GM18861 (cell line): Measurements from ENCODE around the gene DDX41.
A peak's percentile ranks its signal among the peaks of the same experiment; 100 is the strongest.
"Not testable (repeated sequence)": the region's sequence is repeated elsewhere in the genome, so short reads cannot be mapped to it uniquely, and the experiment has no call there.

ENCODE experiments used
- ATAC-seq: cut with Tn5 transposase; IDR thresholded peaks from one replicate; pipeline ENCODE4 v1.9.1; 2021; ENCODE audit not compliant: unreplicated experiment

Gene DDX41

DNA sequence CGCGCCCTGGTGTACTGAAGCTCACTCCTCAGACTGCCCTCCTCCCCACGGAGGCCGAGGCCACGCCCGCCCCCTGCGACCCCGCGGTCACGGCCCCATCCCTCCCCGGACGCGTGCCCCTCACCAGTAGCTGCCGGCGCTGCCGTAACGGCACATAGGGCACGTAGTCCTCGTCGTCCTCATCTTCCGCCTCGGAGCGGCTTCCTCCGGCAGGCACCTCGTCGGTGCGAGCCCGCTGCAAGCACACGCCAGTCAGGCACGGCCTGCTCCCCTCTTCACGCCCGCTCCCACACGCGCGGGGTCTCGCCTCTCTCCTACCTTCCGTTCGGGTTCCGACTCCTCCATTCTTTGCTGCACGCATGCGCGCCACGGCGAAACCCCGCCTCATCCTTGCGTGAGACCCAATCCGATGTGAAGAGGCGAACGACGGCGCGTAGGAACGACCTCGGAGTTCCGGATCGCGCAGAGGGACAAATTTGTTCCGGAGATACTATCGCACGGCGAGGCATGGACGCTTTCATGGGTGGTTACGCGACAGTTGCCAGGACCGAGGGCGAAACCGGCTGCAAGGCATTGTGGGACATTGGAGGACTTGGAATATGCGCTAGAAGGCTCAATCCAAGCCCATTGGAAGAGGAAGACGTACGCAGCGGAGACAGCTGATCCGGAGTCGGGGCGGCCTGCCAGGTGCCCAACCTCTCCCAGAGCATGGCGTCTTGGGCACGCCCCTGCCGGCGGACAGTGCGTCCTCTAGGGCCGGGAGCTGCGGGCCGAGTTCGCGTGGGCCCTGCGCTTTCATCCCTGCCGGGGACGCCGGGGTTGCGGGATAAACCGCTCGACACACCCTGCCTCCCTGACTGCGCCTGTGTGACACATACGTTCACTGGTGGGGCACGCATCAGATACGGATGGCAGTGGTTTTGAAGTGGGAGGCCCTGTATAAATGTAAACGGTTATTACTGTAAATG lies at the start of gene DDX41:
Gene DDX41, minus strand, starts transcription at position 361 of the 968 bp plus-strand sequence. Its CDS starts 16 bp downstream, at position 345.
- peak; percentile 66 for ATAC-seq

DNA sequence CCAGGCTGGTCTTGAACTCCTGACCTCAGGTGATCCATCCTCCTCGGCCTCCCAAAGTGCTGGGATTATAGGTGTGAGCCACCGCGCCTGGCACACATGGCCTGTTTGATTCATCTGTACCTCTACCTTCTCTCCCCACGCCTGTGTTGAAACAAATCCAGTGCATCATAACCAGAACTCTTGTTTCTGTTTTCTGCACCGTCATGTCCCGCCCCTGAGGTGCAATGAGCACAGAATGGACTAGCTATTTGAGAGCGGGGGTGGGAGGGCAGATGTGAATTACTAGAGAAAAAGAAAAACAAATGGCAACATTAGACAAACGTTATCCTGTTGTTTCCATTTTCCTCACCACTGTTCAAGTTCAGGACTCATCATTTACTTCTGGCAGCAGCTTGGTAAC lies 48.3 kb upstream of the DDX41 start:
- ATAC-seq, result no peak

DNA sequence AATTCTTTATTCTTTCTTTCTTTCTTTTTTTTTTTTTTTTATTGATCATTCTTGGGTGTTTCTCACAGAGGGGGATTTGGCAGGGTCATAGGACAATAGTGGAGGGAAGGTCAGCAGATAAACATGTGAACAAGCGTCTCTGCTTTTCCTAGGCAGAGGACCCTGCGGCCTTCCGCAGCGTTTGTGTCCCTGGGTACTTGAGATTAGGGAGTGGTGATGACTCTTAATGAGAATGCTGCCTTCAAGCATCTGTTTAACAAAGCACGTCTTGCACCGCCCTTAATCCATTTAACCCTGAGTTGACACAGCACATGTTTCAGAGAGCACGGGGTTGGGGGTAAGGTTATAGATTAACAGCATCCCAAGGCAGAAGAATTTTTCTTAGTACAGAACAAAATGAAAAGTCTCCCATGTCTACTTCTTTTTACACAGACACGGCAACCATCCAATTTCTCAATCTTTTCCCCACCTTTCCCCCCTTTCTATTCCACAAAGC lies 42.7 kb upstream of the DDX41 start:
- not testable (repeated sequence) for ATAC-seq

DNA sequence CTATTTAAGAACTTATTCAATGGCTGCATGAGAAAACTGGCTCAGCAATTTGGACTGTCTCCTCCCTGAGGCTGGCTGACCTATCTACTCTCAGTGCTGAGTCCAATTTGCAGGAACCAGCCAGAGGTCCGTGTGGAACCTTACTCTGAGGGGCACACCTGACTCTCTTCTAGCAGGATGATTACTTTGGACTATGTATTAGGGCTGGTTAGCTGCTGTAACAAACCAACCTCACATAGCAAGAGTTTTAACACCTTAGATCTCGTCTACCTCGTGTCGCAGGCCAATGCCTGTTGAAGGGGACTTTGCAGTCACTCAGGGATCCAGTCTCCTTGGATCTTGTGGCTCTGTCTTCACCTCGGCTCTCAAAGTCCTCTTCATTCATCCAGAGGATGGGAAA lies 41.0 kb upstream of the DDX41 start:
- no peak for ATAC-seq

DNA sequence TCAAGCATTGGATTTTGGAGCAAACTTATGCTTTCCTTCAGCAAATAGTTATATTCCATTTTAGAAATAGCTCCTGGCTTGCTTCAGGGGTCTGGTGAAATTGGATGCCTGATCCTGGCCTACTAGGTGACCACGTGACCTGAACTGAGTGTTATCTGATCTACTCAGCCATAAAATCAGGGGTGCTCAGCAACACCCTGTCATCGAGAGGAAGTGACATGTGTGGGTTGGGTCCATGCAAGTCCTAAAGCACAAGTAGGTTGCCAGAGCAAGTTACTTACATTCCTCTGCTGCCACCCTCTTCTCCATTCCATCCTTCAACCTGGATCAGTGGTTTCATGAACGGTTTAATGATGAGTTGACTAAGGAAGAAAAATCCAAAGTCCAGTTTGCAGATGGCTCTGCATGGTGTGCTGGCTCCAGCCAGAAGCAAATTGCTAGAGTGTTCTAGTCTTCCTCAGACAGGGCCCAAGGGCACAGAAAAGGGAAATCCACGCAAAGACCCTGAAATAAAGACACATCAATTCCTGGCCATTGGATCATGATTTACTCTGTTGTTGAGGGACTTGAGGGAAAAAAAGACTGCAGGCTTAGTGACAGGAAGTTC lies 40.4 kb upstream of the DDX41 start:
- ATAC-seq, result no peak

DNA sequence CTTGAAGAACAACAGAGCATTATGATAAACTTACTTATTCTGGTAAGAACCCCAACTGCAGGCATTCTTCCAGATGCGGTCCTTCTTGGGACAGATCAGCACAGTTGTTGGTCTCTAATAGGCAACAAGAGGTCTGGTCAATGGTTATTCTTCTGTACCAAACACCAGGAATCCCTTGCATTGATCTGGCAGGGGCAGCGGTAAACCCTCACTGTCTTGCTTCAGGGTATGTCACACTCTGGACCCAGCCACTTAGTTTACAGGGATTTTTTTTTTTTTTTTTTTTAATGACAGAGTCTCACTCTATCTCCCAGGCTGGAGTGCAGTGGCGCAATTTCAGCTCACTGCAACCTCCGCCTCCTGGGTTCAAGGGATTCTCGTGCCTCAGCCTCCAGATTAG lies 38.9 kb upstream of the DDX41 start:
- ATAC-seq, result no peak

DNA sequence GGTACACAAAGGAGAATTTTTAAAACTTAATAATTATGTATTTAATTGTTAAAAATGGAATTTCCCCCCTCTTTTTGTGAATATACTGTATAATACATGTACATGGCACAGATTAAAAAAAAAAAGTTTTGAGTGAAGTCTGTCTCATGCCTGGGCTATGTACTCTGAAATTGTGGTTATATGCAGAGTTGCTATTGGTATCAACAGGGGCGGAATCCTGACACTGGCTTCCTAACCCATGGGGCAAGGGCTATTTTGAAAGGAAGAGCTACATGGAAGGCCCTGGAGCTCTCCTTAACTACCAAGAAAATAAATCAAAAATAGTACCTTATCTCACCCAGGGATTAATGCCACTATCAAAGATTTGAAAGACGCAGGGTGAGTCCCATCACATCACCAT lies 38.5 kb upstream of the DDX41 start:
- ATAC-seq, result no peak

DNA sequence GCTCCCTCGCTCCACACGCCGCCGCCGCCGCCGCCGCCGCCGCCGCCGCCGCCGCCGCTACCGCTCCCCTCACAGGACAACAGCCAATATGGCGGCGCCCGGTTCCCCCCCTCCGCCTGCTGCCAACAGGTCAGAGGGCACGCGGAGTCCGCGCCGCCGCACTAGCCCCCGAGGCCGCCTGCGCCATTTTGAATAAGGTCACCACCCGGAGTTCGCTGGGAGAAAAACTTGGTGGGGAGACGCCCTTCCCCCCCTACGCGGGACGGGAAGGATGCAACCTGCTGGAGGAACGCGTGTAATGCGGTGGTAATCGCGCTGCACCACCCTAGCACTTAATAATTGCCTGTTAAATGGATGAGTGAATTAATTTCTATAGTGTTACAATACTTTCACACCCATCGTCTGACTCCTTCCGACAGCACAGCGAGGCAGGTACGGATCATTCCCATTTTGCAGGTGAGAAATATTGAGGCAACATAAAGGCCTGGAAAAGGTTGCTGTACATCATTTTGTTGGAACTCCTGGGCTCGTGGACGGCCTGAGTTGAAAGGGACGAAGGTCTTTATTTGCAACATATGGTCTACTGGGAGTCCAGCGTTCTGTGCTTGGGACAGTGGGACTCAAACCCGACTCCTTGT lies 37.8 kb upstream of the DDX41 start, which contains the start of gene FAM193B:
Gene FAM193B, minus strand, starts transcription at position 90 of the 638 bp plus-strand sequence. CDS start 105 bp downstream, outside the sequence.
- peak; percentile 77 for ATAC-seq

DNA sequence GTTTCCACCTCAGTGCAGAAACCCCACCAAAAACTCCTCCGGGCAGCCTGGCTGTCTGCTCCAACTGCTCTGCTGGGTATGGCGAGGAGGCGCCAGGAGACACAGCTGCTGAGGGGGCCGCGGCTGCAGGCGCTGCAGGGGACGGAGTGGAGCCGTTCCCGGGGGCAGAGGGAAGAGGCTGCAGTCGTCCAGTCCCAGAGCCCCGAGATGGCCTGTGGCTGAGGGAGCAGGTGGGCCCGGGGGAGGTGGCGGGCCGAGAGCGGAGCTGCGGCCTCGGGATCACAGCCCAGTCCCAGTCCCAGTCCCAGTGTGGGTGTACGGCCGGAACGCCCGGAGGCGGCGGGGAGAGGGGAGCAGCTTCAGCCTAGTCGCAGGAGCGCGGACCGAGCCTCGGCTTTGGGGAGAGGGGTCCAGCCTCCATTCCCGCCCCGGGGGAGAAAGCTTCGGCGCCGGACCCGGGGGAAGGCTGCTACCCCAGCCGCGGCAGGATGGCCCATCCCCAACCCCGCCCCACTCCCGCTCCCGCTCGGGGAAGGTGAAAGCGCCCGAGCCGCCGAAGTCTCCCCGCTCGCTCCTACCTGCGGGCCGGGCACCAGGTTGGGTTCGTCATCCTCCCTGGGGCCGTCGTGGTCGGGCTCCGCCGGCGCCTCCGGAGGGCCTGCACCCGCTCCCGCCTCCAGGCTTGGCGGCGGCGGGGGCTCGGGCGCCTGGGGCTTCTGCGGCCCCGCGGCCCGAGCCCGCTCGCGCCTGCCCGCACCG lies 37.1 kb upstream of the DDX41 start:
- ATAC-seq, result peak; percentile 19

DNA sequence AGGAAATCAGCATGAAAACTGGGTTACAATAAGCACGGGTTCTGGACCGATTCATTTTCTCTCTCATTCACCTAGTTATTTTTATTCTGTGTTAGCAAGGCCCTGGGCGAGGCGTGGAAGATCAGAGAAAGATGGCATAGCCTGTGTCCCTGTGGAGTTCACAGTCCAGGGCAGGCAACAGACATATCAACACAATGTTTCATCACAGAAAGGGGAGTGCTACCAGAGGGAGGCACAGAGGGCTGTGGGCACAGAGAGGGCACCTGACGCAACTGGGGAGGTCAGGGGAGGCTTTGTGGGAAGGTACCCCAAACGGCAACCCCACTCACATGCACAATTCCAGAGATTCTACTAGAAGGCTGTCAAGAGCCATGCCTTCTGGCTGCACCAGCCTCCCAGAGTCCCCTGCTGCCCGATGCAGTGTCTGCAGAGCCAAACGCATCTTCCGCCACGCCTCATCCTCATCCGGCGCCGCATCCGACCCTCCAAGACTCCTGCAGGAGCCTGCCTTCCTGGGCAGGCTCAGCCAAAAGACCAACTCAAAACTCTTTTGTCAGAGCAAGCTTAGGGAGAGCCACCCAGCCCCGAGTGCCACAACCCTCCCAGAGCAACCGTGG lies 36.2 kb upstream of the DDX41 start:
- no peak for ATAC-seq

DNA sequence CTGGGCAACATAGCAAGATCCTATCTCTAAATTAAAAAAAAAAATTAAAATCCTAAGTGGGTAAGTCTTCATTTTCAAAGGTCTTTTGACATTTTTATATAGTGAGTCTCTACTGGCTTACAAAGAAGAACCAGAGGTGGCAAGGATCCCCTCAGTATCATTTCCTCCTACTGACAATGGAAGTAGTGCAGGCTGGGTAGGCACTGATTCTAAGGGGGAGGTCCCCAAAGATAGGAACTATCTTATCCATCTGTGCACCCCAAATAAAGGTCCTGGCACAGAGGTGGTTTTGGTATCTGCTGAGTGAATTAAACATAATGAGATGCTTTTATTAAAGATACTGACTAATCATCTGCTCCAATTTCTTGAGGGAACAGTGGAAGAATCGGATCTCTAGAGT lies 33.4 kb upstream of the DDX41 start:
- ATAC-seq, result no peak

DNA sequence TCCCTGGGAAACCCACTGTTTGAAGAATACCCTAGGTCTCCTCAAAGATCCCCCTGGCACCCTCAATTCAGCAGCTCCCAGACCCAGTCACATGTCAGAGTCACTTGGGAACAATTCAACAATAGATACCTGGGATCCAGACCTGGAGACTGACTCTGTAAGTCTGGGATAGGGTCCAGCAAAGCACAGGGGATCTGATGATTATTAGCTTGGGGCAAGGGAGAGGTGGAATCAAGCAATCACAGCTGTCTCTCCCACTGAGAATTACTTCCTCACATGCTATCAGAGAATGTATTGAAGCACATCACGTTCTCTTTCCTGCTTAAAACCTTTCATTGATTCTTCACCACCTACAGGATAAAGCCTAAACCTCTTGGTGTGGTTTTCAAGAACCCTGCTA lies 31.7 kb upstream of the DDX41 start:
- ATAC-seq, result no peak

DNA sequence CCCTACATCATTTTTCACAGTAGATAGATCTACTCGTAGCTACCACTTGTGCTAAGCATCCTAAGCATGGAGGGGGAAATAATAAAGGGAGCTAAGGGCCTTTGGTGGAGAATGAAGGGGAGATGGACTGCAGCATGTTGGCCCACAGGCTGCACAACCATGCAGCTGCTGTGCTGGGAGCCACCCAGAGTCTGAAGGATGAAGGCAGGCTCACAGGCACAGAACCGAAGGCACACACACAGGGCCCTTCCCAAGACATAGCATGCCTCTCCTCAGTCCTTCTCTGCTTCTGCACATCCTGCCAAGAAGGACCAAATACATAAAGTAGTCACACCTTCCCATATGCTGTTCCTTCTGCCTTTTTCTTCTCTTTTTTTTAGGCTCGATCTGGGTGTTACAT lies 31.0 kb upstream of the DDX41 start:
- no peak for ATAC-seq

DNA sequence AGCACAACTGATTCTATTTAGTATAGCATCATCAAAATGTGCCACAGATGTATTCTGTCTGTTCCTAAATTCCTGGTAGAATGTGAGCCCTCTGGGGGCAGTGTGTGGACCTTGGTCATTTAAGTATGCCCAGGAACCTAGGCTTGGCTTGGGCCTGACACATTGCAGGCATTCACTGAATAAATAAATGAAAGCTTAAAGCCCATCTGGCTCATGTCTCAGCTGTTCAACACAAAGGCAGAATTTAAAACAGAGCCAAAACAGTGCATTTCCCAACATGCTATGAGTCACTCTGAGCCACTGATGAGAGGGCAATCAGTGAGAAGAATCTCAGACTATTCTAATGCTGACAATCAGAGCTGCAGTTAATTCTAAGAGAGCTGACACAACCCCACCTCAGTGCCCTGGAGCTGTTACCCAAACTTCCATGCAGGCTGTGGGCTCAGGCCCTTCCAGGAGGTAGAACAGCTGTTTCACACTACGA lies 29.5 kb upstream of the DDX41 start:
- no peak for ATAC-seq

DNA sequence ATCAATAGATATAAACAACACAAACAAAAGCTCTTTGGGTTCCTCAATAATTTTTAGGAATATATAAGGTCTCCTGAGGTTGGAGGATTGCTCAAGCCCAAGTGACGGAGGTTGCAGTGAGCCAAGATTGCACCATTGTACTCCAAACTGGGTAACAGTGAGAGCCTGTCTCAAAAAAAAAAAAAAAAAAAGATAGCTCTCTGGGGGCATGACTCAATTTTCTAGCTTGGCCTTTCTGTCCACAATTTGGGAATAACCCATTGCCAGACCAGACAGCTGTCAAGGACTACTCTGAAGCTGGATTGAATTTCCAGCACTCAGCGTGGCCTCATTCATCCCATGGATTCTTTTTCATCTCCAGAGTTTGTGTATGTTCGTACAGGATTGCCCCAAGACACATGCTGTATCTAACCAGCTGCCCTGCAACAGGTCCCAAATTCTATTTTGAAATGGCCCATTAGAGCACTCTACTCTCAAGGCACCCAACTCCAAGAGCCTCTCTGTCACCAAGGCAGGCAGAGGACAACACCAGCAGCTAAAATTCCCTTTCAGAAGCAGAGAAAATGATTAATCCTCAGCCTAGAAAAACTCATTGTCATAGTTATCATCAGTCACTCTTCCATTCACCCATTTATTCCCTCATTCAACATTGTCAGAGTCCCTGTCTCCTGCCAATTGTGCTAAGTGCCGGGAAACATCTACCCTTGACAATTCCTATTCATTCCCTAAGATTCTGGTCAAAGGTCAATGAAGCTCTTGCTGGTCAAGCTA lies 28.9 kb upstream of the DDX41 start:
- ATAC-seq, result no peak

DNA sequence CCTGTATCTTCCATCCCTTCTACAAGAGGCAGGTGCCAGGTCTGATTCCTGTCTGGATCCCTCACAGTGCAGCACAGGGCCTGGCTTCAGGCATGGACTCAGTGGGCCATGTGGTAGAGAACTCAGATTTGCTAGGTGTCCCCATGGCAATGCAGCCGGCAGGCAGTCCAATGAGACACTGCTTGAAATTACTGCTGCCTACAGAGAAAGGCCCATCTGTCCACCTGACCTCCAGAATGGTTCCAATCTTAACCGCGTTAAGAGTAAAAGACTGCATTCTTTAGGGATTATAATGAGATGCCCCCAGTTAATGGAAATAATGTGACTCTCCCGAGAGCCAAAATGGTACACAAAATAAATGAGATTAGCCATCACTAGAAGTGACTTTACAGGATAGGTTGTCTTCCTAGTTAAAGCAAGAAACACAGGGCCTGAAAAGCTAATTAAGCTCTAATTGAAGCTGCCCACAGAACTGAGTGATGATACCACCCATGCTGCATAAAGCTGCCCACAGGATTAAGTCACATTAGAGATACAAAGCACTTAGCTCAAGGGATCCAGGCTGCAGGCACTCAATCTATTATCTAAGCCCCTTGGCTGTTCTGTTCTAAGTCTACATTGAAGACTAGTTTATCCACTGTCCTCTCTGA lies 26.2 kb upstream of the DDX41 start:
- no peak for ATAC-seq

DNA sequence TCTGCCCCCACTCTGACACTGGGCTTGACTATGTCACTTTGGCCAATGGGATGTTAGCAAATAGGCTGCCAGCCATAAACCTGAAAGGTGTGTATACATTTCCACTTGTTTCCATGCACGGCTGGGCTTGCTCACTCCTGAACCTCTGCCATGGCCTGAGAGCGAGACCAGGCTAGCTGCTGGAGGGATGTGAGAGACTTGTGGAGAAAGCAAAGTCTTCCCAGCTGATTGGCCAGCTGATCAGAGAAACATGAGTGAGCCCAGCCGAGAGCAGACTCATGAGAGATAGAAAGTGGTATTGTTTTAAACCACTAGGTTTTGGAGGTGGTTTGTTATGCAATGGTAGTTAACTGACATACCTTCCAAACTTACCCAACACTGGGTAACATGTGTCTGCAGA lies 23.7 kb upstream of the DDX41 start:
- no peak for ATAC-seq

DNA sequence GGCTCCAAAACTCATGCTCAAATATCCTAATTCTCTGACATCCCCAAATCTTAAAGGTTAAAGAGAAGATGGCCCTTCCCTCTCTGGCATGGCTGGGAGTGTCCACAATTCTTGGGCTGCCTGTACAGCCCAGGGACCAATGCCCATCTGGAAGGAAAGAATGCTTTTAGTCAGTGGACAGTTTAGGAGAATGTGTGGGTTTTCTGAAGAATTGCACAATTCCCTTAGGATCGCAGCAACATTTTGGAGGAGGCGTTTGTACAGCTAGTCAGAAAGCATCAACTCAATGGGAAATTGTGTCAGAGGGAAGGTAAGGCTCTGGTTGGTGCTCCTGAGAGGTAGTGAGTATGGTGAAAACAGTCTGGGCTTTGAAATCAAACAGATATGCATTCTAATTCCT lies 22.6 kb upstream of the DDX41 start:
- ATAC-seq, result no peak

DNA sequence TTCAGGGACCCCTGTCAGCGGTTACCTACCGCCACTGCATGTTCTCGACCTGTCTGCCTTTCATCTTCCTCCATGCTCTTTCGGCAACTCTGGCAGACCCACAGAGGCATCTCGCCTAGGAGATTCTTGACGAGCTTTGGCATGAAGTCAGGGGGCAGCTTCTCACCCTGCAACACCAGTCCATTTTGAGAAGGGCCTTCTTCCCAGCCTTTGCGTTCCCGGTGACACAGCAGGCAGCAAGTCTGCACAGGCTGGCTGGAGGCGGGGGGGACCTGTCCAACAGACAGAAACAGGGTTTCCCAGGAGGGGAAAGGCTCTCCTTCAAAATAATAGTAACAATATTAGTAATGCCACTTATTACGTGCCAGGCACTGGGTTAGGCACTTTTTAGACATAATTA lies 22.1 kb upstream of the DDX41 start:
- no peak for ATAC-seq
